NCI-H2196 (cell line): ENCODE data around the gene CCT8L2.
"Not testable (repeated sequence)": the region's sequence is repeated elsewhere in the genome, so short reads cannot be mapped to it uniquely, and the experiment has no call there.

Experiments used
- DNase-seq: peaks from one replicate; lab custom pipeline; 2025; ENCODE audit not compliant: unreplicated experiment; lab: John Stamatoyannopoulos, UW

The CCT8L2 gene

GRCh38 chr22:16599648-16600047 is 7.0 kb upstream of the CCT8L2 start:
- DNase-seq: not testable (repeated sequence)

DNA sequence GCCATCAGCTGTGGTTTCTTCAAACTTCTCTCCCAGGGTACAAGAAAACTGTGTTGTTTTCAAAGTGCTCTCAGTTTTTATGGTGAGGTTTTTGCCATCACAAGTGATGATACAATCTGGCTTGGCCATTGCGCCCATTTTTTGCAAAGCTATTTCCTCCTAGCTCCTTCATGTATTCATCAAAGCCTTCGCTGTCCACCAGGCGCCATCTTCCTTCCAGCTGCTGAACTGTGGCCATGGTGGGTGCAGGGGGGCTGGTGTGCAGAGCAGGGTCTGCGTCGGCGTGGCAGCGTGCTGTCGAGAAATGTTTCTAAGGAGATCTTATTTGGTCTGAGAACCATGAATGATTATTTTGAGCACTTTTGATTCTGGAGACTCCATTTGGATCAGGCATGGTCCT is 2.6 kb upstream of the CCT8L2 start:
- not testable (repeated sequence) for DNase-seq

- DNase-seq: no peak
Observed at GRCh38 chr22:16594026-16594425, 1.4 kb upstream of the CCT8L2 start.

DNA sequence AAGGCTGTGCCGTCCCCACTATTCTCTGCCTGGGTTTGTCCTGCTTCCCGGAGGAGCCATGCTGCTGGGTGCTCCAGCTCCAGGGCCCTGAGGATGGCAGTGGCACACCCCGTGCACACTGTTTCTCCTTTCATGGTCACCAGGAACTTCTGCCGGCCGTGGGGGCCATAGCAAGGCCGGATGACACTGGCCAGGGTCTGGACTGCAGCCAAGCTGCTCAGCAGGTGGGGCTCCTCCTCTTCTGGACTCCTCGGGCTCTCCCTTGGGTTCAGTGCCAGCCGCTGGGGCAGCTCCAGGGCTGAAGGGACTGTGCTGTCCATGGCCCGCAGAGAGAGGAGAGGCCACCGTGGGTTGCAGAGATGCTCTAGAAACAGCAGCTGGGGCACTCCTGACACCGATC is 379 bp downstream of the CCT8L2 start:
- not testable (repeated sequence) for DNase-seq

DNA sequence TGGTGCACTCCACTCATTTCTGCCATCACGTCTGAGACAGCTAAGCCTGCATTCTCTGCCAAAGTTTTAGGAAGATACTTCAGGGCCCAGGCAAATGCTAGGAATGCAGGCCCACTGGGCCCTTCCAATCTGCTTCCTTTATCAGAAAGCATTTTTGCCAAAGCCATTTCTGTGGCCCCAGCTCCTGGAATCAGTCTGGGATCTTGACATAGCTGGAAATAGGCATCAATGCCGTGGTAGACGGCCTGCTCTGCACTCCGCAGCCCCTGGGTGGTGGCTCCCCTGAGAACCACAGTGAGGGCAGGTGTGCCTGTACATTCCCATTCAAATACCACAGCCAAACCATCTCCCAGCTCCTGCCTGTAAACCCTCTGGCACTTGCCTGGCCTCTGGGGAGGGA is 1.5 kb downstream of the CCT8L2 start:
- DNase-seq: not testable (repeated sequence)

DNA sequence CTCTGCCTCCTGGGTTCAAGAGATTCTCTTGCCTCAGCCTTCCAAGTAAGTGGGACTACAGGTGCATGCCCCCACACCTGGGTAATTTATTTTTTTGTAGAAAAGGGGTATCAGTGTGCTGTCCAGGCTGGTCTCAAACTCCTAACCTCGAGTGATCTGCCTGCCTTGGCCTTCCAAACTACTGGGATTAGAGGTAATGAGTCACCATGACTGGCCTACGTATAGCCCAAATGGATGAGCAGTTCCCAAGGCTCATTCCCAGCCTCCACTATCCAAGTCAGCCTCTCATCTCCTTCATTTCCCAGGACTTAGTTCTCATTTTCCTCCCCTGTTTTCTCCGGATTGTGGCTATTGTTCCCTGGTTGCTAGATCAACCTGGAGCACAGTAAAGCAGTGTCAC is 5.6 kb downstream of the CCT8L2 start:
- DNase-seq: no peak

- no peak for DNase-seq
Observed at GRCh38 chr22:16586170-16586569, 6.4 kb downstream of the CCT8L2 start.

GRCh38 chr22:16580872-16581271 is 11.7 kb downstream of the CCT8L2 start:
- not testable (repeated sequence) for DNase-seq

GRCh38 chr22:16569240-16569834 is 23.3 kb downstream of the CCT8L2 start:
- DNase-seq: not testable (repeated sequence)

DNA sequence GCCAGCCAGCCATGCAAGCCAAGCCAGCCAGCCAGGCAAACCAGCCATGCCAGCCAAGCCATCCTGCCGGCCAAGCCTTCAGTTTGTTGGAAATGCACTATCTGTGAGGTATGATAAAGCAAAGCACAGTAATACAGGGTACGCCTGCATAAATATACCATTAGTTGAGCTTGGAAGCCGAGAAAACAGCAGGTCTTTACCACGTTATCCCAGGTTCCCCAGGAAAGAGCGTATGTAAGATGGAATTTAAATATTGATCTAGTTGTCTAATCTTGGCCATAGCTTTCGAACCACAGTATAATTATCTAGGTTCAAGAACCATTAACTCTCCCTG is 24.2 kb downstream of the CCT8L2 start:
- DNase-seq: no peak

GRCh38 chr22:16567617-16568424 is 24.8 kb downstream of the CCT8L2 start:
- DNase-seq: not testable (repeated sequence)

- DNase-seq: not testable (repeated sequence)
Observed at GRCh38 chr22:16566421-16567151, 26.0 kb downstream of the CCT8L2 start.

GRCh38 chr22:16565585-16566420 is 26.8 kb downstream of the CCT8L2 start:
- DNase-seq: not testable (repeated sequence)

DNA sequence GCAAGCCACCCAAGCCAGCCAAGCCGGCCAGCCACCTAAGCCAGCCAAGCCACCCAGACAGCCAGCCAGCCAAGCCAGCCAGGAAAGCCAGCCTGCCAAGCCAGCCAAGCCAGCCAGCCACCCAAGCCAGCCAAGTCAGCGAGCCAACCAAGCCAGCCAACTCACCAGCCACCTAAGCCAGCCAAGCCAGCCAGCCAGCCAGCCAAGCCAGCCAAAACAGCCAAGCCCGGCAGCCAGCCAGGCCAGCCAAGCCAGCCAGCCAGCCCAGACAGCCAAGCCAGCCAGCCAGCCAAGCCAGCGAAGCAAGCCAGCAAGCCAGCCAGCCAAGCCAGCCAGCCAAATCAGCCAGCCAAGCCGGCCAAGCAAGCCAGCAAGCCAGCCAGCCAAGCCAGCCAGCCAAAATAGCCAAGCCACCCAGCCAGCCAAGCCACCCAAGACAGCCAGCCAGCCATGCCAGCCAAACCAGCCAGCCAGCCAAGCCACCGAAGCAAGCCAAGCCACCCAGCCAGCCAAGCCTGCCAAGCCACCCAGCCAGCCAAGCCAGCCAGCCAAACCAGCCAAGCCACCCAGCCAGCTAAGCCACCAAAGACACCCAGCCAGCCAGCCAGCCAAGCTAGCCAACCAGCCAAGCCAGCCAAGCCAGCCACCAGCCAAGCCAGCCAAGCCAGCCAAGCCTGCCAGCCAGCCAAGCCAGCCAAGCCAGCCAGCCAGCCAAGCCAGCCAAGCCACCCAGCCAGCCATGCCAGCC is 27.6 kb downstream of the CCT8L2 start:
- DNase-seq: not testable (repeated sequence)

- no peak for DNase-seq
Observed at GRCh38 chr22:16563555-16564520, 28.8 kb downstream of the CCT8L2 start.

DNA sequence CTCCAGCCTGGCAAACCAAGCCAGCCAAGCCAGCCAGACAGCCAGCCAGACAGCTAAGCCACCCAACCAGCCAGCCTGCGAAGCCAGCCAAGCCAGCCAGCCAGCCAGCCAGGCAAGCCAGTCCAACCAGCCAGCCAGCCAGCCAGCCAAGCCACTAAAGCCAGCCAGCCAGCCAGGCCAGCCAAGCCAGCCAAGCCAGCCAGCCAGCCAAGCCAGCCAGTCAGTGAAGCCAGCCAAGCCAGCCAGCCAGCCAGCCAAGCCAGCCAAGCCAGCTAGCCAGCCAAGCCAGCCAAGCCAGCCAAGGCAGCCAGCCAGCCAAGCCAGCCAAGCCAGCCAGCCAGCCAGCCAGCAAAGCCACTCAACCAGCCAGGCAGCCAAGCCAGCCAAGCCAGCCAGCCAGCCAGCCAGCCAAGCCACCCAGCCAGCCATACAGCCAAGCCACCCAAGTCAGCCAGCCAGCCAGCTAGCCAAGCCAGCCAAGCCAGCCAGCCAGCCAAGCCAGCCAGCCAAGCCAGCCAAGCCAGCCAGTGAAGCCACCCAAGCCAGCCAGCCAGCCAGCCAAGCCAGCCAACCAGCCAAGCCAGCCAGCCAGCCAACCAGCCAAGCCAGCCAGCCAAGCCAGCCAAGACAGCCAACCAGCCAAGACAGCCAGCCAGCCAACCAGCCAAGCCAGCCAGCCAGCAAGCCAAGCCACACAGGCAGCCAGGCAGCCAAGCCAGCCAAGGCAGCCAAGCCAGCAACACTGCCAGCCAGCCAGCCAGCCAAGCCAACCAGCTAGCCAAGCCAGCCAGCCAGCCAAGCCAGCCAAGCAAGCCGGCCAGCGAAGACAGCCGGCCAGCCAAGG is 29.7 kb downstream of the CCT8L2 start:
- DNase-seq: no peak

DNA sequence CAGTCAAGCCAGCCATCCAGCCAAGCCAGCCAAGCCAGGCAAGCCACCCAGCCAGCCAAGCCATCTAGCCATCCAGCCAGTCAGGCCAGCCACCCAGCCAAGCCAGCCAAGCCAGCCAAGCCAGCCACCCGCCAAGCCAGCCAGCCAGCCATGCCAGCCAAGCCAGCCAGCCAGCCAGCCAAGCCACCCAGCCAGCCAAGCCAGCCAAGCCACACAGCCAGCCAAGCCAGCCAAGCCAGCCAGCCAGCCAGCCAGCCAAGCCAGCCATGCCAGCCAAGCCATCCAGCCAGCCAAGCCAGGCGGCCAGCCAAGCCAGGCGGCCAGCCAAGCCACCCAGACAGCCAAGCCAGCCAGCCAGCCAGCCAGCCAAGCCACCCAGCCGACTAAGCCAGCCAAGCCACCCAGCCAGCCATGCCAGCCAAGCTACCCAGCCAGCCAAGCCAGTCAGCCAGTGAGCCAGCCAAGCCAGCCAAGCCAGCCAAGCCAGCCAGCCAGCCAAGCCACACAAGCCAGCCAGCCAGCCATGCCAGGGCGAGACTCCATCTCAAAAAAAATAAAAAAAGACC is 31.4 kb downstream of the CCT8L2 start:
- DNase-seq: not testable (repeated sequence)

DNA sequence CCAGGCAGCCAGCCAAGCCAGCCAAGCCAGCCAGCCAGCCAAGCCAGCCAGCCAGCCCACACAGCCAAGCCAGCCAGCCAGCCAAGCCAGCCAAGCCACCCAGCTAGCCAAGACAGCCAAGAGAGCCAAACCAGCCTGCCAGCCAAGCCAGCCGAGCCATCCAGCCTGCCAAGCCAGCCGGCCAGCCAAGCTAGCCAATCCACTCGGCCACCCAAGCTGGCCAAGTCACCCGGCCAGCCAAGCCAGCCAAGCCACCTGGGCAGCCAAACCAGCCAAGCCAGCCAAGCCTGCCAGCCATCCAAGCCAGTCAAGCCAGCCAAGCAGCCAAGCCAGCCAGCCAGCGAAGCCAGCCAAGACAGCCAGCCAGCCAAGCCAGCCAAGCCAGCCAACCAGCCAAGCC is 32.0 kb downstream of the CCT8L2 start:
- not testable (repeated sequence) for DNase-seq
